Kidney (tissue), 14 donors: Measurements from ENCODE around the gene CAP2. TPM values are rescaled to one million over a fixed set of nuclear protein-coding genes. Genes with fewer than 3 reads are reported as not detected.

Experiments
- DNase-seq, 5 donors: peaks; one replicate each; pipeline ENCODE4 v3.0.0-alpha.2; 2013 to 2020
- FAIRE-seq: peaks from 2 replicates; lab custom pipeline; 2012; peaks lifted over from hg19 to GRCh38; lab: Jason Lieb, UNC
- H3K27ac ChIP-seq, 2 donors: one replicate each; pipeline ENCODE4 v1.7.0; 2013; ENCODE audit warnings: low read depth in 2 of 2, low read length in 2 of 2, inconsistent platforms in 1 of 2
- H3K27me3 ChIP-seq: one replicate; pipeline ENCODE4 v1.7.1; 2013; ENCODE audit warnings: low read length, inconsistent platforms; ENCODE audit not compliant: control insufficient read depth, insufficient read depth
- H3K36me3 ChIP-seq, 3 donors: one replicate each; pipeline versions ENCODE4 v1.7.0 to v1.7.1; 2013; ENCODE audit warnings: low read length in 3 of 3, control low read depth in 1 of 3, inconsistent platforms in 1 of 3; ENCODE audit not compliant: insufficient read depth in 3 of 3, control insufficient read depth in 2 of 3
- H3K4me1 ChIP-seq, 3 donors: one replicate each; pipeline versions ENCODE4 v1.7.0 to v1.7.1; 2013; ENCODE audit warnings: low read length in 3 of 3, inconsistent platforms in 1 of 3, low read depth in 1 of 3; ENCODE audit not compliant: control insufficient read depth in 2 of 3, insufficient read depth in 2 of 3
- H3K4me3 ChIP-seq, 3 donors: one replicate each; pipeline versions ENCODE4 v1.7.0 to v1.8.1; 2013; ENCODE audit warnings: low read length in 3 of 3, control low read depth in 1 of 3, inconsistent platforms in 1 of 3
- H3K9ac ChIP-seq, 3 donors: one replicate each; pipeline versions ENCODE4 v1.7.0 to v1.7.1; 2013; ENCODE audit warnings: low read length in 3 of 3, control low read depth in 1 of 3, inconsistent platforms in 1 of 3
- H3K9me3 ChIP-seq, 3 donors: one replicate each; pipeline versions ENCODE4 v1.7.0 to v1.7.1; 2013; ENCODE audit warnings: low read length in 3 of 3, control low read depth in 1 of 3, inconsistent platforms in 1 of 3; ENCODE audit not compliant: control insufficient read depth in 2 of 3, insufficient read depth in 1 of 3
- intact Hi-C: fragments of 100-400 bp; cut with DNase I; formaldehyde crosslinking; loops from one replicate; pipeline ENCODE4 v1.11.1; 2022
- polyA plus RNA-seq: library from polyadenylated mRNA; stranded (reverse); fragments of 350-450 nt; fragmentation: Illumina TruSeq; extraction: RNeasy Lipid Tissue Mini Kit (QIAGEN cat#74804); gene quantifications from one replicate; pipeline ENCODE4 v1.2.3, GENCODE V29; 2014; ENCODE audit warnings: low read depth, low replicate concordance; ENCODE audit not compliant: insufficient read depth
- total RNA-seq: library from RNA; stranded (reverse); fragmentation: NEBNext Ultra II Directional; extraction: Animal tissue kit (Norgen Biotek cat#: 25700); gene quantifications from one replicate; pipeline ENCODE4 v1.2.1, GENCODE V29; 2021
- TF ChIP-seq, protein P1 (sequence below): IDR thresholded peaks from 3 replicates; pipeline ENCODE4 v1.5.1; 2012; ENCODE audit warnings: mild to moderate bottlenecking, moderate library complexity, borderline replicate concordance; ENCODE audit not compliant: insufficient read depth; ENCODE audit errors: extremely low read depth
- donor health status: control.
- donor health status: control.
- donor health status: control.
- donor health status: control.
- donor health status: control.
- donor health status: DM: yes; HTN: yes; CAD: no.
- donor health status: Normal renal cell carcinoma (clear cell type).

Gene CAP2
- total and polyA plus RNA-seq, 2 donors from 2014 or later, result 9.8 to 15.7 TPM

DNA sequence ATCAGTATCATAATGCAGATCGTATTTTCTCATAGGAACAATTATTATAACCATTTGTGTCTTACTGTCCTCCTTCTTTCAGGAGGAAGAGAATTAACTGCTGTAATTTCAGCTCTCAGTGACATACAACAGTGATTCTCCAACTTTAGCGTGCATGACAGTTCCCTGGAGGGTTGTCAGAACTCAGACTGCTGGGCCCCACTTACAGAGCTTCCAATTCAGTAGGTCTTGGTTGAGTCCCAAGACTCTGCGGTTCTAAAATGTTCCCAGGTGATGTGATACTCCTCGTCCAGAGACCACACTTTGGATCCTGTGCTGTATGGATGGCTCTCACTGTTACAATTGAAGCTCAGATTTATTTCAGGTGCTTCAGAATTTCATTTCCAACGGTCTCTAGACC lies 72.8 kb downstream of the CAP2 start:
- peaks cover 0 to 5% (median 0%) of the 10 kb centered on the region in 3 donors for H3K4me1 ChIP-seq
- no peaks in the 10 kb centered on the region for H3K9me3 ChIP-seq
- FAIRE-seq (no peak), DNase-seq (no peak)
- intact Hi-C loops, result no loop called here
- no peaks in the 10 kb centered on the region for H3K27me3 ChIP-seq
- H3K9ac ChIP-seq, result no peak overlapping the region
- no peak overlapping the region for H3K27ac ChIP-seq
- H3K4me3 ChIP-seq, result no peak overlapping the region
- no peaks in the 10 kb centered on the region for H3K36me3 ChIP-seq
- TF ChIP-seq, protein P1, sequence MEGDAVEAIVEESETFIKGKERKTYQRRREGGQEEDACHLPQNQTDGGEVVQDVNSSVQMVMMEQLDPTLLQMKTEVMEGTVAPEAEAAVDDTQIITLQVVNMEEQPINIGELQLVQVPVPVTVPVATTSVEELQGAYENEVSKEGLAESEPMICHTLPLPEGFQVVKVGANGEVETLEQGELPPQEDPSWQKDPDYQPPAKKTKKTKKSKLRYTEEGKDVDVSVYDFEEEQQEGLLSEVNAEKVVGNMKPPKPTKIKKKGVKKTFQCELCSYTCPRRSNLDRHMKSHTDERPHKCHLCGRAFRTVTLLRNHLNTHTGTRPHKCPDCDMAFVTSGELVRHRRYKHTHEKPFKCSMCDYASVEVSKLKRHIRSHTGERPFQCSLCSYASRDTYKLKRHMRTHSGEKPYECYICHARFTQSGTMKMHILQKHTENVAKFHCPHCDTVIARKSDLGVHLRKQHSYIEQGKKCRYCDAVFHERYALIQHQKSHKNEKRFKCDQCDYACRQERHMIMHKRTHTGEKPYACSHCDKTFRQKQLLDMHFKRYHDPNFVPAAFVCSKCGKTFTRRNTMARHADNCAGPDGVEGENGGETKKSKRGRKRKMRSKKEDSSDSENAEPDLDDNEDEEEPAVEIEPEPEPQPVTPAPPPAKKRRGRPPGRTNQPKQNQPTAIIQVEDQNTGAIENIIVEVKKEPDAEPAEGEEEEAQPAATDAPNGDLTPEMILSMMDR, result no peak

DNA sequence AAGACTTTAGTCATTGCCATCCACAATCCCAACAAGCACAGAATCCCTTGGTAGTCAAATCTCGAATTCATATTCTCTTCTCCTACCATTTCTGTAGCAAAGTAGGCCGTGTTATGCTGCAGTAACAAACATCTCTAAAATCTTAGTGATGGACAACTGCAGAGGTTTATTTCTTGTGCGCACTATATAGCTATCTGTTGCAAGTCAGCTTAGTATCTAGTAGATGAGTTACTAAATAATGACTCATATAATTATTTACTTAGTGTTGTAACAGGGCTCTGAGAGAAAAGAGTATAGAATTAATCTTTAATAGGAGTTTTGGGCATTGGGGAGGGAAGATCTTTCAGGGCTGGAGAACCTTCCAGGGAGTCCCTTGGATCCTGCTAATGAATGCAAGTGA lies 73.3 kb downstream of the CAP2 start:
- FAIRE-seq, result no peak
- no peaks in the 10 kb centered on the region for H3K9me3 ChIP-seq
- no peaks in the 10 kb centered on the region for H3K27me3 ChIP-seq
- intact Hi-C loops, result no loop called here
- H3K4me3 ChIP-seq, result no peak overlapping the region
- no peak overlapping the region for H3K27ac ChIP-seq
- peaks cover 0 to 5% (median 0%) of the 10 kb centered on the region in 3 donors for H3K4me1 ChIP-seq
- no peak overlapping the region for H3K9ac ChIP-seq
- no peaks in the 10 kb centered on the region for H3K36me3 ChIP-seq
- TF ChIP-seq, protein P1, result no peak
- no peak for DNase-seq

DNA sequence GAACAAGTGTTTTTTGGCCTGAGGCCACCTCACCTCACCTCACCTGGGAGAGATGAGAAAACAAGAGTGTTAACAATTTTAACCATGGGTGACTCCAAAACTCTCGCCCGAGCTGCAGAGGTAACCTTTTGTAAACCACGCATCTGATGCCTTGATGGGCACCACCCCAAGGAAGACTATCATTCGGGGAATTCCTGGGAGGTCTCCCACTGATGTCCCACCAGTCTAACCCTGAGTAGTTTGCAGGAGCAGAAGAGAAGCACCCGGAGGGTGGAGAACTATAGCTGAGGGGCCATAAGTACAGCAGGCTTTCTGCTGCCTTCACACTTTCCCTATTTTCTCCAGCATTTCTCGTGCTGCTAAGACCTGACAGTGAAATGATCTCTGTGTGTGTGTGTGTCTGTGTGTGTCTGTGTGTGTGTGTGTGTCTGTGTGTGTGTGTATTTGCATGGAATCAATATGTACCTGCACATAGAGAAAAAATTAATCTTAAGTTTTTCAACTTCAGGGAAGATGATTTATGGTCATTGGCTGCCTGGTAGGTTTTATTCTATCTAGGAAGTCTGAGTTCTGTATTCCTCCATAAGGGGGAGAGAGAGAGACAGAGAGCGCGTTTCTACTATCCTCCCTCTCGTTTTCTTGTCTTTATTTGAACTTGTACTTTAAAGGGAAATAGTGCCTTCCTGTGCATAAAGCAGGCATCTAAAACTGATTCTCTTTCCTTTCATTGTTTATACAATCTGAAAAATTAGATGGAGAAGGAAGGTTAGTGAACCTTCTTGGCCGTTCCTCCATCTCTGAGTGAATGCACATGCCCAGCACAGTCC lies 75.8 kb downstream of the CAP2 start:
- FAIRE-seq (no peak), DNase-seq (peak in 2 of 5 donors; percentile 52 to 69)
- H3K27me3 ChIP-seq, result no peaks in the 10 kb centered on the region
- no peak overlapping the region for H3K9ac ChIP-seq
- H3K4me3 ChIP-seq, result peak overlapping the region in 2 of 3 donors; percentile 23 to 29
- no peak overlapping the region for H3K27ac ChIP-seq
- no peaks in the 10 kb centered on the region for H3K36me3 ChIP-seq
- TF ChIP-seq, protein P1, result peak; percentile 22
- no peaks in the 10 kb centered on the region for H3K9me3 ChIP-seq
- intact Hi-C loops, result no loop called here
- H3K4me1 ChIP-seq, result peaks cover 4 to 13% (median 4%) of the 10 kb centered on the region in 3 donors
